HG03565 (cell line): ENCODE measurements around the gene SIPA1L2.

ENCODE experiments used
- ATAC-seq: cut with Tn5 transposase; IDR thresholded peaks from one replicate; pipeline ENCODE4 v1.9.1; 2021; ENCODE audit warnings: mild to moderate bottlenecking, moderate library complexity; ENCODE audit not compliant: unreplicated experiment

The SIPA1L2 gene

DNA sequence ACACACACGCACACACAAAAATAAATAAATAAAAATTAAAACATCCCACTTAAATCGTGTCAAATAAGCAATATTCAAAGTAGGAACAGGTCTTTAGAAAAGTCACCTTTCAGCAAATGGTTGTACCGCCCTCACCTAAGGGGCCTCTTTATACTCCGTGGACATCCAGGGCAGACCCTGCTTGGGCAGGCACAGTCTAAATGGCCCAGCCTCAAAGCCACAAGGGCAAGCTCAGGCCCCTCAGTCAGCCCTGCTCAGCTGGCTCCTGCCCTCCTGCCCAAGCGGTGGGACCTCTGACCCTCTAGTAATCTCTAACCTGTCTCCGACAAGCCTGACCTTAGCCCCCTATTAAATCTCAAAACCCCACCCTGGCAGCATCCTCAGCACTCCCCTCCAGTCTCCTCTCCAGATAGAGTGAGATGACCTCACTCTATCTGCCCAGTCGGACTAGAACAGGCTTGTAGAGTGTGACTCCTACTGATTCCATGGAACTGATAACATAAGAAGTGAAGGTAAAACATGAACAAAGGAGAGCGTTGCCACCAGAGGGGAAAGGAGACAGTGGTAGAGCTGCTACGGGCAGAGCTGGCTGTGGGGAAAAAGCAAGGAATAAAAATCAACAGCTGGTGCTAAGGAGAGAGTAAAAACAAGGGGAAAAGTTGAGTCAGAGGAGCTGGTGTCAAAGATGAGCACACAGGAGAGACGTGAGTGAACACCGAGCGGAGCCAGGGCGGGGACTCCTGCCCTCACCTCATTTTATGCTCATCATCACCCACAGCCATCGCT lies 36.0 kb downstream of the SIPA1L2 start:
- no peak for ATAC-seq

DNA sequence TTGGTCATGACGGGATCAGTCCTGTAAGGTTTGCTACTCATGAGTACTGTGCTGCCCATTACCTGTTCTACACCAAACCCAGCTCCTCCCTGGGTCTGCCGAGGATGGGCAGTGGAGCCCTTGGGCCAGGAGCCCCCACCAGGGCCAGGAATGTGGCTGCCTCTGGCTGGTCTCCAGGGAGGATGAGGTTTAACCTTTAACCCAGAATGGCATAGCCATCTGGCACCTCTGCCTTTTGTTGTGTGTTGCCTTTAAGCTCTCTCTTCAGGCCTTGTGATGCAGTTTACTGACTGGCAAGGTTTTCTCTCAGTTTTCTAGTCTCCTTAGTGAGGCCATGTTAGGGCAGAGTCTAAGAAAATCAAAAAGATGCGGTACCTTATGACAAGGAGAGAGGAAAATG lies 38.6 kb downstream of the SIPA1L2 start:
- ATAC-seq = no peak

DNA sequence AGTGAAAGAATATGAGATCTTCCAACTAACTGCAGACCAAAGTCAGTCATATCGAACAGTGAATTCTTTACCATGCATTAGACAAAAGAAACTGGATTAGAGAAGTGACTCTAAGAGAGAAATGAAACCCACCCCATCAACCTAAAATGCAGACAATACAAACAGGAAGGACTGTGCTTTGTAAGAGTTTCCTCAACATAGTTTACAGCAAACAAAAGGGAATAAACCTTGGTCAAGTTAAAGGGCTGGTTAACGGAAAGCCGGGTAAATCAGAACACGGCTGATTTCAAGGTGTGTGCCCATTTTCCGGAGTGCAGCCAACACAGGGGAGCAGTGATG lies 39.2 kb downstream of the SIPA1L2 start:
- peak; percentile 70 for ATAC-seq

DNA sequence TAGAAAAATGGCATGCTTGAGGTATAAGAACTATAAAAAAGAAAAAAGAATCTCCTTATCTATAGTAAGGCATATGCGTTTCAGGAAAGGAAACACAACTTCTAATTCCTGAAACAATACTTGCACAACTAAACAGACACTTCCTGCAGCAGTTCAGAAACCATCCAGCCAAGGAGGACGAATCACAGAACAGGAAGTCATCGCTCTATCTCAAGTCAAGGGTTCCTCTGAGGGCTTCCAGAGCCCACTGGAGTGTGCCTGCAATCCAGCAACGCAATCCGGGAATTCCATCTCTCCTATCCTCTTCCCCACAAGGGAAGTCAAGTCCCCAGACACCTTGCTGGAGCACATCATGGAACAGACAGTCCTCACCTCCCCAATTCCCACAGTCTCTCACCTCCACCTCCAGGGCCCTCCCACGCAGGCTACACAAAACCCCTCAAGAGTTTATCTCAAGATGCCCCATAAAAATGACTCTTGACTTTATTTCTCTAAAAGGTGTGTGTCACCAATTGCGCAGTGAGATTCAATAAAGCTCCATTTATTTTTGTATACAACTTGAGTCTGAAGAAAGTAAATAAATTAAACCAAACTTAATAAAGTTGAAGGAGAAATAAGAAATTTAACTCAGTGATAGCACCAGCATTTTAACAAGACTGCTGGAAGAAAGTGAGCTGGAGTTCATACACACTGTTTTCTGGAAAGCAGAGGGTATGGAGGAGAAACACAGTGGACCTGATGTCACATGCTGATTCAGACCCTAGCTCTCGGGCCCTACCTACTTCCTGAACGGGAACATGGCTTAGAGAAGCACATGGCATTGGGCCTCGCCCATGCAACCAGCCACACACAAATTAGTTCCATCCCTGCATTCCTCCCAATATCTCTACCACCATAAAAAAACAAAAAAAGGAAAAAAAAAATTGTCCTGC lies 39.9 kb downstream of the SIPA1L2 start:
- ATAC-seq = peak; percentile 25

DNA sequence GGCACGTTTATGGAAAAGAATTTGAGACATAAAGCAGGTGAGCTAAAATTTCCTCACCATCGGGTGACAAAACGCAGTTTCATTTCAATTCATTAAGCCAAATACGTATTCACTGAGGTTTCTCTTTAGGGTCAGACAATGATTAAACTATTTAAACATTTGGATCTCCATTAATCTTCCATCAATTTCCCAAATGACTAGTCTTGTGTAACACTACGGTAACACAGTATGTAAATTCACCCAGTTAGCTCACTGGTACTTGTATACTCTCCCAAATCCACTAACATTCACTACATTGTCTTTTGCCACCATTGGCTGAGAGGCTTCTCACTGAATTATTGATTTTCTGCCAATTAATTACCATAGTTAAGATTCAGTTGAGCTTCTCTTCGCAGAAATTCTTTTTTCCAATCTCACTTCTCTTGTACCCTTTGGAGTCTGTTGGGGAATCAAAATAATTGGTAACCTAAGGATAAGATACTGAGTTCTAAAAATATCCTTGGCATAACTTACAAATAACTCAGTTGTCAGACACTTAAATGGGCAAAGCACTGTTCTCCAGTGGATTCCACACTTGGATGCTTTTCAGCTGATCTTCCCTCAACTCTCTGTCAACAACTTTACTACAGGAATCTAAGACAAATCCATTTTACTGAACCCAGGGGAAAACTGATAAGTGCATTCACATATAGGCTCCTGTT lies 40.7 kb downstream of the SIPA1L2 start:
- no peak for ATAC-seq

DNA sequence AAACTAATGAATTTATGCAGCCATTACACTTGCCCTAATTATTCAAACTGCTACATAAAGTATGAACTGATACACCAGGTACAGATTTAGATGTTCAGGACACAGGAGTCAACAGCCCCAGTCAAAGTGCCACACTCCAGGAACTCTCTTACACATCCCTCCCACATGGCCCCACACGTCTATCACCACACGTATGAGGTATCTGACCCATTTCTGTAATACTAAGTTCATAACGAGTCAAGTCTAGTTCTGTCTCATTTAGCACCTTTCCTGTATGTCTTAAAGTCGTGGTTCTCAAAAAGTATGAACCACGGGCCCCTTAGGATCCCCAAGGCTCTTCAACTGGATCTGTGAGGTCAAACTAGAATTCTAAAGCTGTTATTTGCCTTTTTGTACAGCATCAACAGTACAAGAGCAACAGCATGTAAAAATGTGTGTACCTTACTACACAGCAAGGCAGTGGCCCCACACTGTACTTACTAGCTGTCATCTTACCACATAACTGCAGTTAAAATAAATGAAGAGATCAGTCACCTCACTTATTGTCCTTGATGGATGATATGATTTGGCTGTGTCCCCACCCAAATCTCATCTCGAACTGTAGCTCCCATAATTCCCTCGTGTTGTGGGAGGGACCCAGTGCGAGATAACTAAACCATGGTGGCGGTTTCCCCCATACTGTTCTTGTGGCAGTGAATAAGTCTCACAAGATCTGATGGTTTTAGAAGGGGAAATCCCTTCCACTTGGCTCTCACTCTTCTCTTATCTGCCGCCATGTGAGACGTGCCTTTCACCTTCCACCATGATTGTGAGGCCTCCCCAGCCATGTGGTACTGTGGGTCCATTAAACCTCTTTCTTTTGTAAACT lies 42.6 kb downstream of the SIPA1L2 start:
- ATAC-seq = no peak

DNA sequence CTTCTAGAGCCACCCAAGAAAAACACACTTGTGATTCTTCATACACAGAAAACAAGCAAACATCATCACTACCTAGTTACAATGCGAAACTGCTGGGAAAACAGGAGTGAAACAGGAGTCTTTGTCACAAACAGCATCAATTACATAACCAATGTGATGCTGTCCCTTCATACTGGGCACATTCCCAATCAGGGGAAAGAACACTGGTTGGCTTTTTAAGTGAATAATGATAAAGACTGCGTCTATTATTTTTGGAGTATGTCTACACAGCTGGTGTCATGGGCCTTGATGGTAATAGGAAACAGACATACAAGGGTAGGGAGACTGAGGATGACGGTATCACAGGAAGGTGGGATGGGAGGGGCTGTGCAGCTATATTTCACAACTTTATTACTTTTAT lies 43.3 kb downstream of the SIPA1L2 start:
- no peak for ATAC-seq

DNA sequence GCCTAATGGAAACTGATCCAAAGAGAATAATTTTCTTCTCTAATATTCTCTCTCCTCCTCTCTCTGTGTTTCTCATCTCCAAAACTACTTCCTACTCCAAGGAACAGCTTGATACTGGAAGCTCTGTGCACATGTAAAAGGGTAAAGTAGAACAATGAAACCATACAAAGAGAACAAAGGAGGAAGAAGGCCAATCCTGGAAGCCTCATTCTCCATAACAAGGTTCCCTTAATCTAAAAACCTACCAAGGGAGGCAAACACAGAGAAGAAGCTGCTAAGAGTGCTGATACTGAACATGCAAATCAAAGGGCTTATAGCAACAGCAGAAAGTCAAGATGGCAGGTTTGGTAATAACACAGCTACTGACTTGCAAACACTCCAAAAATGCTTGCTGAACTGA lies 44.4 kb downstream of the SIPA1L2 start:
- ATAC-seq = no peak

DNA sequence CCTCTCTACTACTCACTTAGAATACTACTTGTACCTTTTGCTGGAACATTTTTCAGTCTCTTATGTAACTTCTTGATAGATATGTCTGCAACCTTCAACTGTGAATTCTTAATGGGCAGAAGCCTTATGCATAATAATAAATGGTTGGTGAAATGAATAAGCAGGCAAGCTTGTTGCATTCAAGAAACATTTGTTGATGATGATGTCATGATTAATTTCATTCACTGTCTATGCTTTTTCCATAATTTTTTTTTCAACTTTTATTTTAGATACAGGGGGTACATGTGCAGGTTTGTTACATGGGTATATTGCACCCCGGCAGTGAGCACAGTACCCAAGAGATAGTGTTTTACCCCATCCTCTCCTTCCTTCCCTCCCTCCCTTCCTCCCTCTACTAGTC lies 48.0 kb downstream of the SIPA1L2 start:
- ATAC-seq = no peak
